Stimulated activated CD4-positive, alpha-beta T cell treated with anti-CD3 and anti-CD28 coated beads, Interleukin-12 subunit alpha, Interleukin-12 subunit beta, amount 100 ng/mL, for 4 hours (primary cell): ENCODE data around the gene UBN2.
"Not testable (repeated sequence)": the region's sequence is repeated elsewhere in the genome, so short reads cannot be mapped to it uniquely, and the experiment has no call there.

ENCODE experiments used
- DNase-seq: peaks from one replicate; pipeline ENCODE4 v3.0.0-alpha.2; 2020

The UBN2 gene

DNA sequence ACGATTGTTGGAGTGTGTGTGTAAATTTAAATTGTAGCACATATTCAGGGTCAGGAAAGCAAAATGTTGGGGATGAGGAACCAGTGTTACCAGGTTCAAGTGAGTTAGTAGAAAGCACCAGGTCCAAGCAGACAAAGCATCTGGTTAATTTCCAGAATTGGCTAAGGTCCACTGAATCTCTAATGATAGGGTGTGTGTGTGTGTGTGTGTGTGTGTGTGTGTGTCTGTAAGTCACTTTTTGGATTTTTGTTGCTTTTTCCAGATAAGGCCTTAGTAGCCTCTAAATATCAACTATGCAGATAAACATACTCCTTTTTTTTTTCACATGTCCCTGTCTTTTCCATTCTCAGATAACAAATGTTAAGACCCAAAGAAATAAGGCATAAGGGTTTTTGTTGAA is 73.5 kb downstream of the UBN2 start:
- no peak for DNase-seq

DNA sequence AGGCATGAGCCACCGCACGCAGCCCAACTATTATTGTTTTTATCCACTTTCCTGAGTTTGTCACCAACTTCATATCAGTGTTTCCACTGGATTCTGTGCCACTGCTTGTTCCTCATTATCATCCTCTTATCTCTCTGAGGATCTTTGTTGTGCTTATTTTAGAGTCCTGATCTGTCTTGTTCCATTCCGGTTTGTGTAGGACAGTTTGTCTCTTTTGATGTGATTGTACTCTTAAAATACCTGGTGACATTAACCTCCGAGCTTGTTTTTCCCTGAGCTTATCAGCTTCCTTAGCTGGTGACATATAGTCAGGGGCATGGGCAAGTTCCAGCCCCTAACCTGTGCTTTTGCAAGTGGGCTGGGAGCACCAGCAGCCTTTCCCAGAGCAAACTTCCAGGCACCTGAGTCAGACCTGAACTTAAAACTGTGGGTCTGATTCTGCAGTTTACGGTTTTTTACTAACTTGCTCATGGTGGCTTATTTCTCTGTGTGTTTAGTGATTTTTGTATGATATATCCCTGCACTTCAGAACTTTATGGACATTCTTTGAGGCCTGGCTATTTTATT is 87.0 kb downstream of the UBN2 start:
- no peak for DNase-seq

- DNase-seq: no peak
Observed at GRCh38 chr7:139321071-139321745, 90.2 kb downstream of the UBN2 start.

GRCh38 chr7:139324709-139325108 is 93.7 kb downstream of the UBN2 start:
- DNase-seq: not testable (repeated sequence)

DNA sequence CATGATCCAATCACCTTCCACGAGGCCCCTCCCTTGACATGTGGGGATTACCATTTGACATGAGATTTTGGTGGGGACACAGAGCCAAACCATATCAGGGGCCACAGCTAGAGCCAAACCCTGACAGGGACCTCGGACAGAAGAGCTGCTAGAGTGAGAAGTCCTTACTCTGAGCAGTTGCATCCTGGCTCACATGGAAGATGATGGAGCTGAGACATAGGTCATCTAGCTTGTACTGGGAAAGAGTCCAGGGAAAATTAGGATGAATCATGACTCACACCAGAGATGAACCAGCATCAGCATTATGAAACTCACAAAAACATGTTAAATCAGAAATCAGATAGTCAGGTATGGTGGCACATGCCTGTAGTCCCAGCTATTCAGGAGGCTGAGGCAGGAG is 97.3 kb downstream of the UBN2 start:
- no peak for DNase-seq

DNA sequence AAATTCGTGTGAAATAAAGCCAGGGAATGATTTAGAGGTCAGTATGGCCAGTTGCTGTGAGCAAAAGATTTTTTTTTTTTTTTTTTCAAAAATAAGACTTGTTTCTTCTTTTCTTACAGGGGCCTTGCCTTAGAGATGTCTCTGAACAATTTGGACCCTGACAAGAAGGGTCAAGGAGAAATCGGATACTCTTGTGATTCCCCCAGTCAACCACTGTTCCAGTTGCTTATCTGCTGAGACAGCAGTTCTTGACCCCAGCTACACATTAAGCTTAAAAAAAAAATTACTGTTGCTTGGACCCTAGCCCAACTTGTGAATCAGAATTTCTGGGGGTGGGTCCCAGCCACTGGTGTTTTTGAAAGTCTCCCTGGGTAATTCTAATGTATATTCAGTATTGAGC is 98.1 kb downstream of the UBN2 start:
- no peak for DNase-seq

- no peak for DNase-seq
Observed at GRCh38 chr7:139330333-139331030, 99.4 kb downstream of the UBN2 start.

- no peak for DNase-seq
Observed at GRCh38 chr7:139332697-139333359, 101.8 kb downstream of the UBN2 start.

- not testable (repeated sequence) for DNase-seq
Observed at GRCh38 chr7:139333443-139333842, 102.4 kb downstream of the UBN2 start.

DNA sequence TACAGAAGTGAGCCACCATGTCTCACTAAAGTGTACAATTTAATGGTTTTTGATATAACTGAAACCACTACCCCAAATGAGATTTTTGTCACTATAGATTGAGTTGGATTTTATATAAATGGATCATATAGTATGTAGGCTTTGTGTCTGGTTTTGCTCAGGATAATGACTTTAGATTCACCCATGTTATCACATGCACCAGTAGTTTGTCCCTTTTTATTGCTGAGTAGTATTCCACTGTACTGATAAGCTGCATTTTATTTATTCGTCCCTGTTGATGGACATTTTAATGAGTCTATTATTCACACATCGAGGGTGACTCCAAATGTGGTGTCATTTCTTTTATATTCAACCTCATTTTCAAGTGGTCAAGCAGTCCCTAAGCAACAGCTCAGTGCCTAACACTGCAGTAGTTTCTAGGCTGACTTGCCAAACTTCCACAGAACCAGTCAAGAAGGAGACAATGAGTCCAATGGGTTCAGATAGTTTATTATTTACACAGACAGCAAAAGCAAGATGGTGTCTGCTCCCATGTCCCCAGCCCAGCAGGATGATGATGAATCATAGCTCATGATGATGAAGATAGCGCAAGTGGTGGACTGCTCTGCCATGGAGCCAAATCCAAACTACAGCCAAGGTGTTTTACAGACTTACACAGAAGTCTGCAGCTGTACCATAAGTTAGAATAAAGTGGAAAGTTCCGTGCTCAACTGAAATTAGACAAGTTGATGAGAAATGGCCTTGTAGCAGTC is 103.5 kb downstream of the UBN2 start:
- DNase-seq: no peak

GRCh38 chr7:139339025-139339424 is 108.0 kb downstream of the UBN2 start:
- no peak for DNase-seq

DNA sequence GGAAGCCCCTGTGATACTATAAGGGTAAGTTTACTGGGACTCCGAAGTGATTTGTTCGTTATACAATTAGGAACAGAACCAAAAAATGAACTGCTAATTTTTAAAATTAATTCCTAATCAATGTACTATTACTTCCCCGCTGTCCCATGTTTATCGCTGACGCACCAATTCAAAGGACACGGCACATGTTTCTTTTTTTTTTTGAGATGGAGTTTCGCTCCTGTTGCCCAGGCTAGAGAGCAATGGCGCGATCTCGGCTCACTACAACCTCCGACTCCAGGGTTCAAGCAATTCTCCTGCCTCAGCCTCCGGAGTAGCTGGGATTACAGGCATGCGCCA is 108.6 kb downstream of the UBN2 start:
- no peak for DNase-seq

DNA sequence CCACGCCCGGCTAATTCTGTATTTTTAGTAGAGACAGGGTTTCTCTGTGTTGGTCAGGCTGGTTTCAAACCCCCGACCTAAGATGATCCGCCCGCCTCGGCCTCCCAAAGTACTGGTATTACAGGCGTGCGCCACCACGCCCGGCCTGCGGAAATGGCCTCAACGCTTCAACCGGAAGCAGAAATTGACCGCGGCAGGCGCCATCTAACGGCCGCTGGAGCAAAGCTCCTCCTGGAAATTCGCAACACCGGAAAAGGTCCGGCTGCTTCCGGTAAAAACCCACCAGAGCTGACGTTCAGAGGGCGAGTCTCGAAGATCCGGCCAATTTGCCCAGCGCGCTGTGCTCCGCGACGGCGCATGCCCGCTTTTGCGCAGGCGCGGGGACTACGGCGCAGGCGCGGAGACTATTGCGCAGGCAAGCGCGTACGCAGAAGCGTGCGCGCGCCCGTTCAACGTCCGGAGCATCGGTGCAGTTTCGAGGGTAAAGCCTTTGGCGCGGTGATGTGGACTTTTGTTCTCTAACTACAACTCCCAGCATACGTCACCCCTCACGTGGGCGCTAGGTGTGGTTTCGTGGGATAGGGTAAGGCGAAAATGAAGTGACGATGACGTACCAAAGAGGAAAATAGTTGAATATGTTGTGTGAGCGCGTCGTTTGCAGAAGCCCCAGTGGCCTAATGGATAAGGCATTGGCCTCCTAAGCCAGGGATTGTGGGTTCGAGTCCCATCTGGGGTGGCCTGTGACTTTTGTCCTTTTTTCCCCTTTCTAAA is 109.2 kb downstream of the UBN2 start:
- peak; percentile 94 for DNase-seq

DNA sequence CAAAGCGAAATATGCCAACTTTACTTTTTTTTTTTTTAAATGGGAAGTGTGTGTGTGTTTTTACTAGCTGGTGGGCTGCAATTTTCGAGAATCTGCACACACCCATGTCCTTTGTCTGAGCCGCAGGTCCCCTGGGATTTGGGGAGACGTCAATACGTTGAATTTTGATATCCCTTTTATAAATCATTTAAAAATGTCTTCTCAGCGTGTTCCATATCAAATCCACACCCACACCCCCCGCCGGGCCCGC is 109.7 kb downstream of the UBN2 start:
- no peak for DNase-seq

DNA sequence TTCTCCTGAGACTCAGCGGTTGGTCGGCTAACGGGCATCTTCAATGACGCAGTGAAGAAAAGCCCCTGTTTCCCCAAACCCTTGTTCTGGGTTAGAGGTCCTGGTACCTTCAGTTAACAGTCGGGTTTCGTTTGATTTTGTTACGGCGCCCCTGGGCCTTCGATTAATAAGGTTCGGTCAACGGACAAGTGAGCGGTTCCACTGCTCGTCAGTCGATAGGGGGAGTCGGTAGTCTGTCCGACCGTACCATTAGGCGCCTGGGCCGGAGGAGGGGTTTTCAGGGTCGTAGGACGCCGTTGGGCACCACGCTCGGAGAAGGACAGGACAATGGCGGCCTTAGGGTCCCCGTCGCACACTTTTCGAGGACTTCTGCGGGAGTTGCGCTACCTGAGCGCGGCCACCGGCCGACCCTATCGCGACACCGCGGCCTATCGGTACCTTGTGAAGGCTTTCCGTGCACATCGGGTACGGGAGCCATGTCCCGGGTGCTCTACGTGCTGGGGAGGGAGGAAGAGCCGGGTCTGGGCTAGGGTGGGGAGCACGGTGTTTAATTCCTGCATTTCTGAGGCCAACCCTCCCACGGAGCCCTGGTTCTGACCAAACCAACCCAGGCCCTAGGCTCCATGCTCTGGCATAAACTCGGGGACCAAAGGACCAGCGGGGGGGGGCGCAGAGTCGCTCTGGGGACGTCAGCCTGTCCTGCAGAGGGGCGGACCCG is 110.2 kb downstream of the UBN2 start, which contains the start of gene FMC1:
Gene FMC1 (plus strand): TSS at position 280 of the 718 bp plus-strand sequence. CDS start 48 bp downstream, at position 328.
- DNase-seq: peak; percentile 75

GRCh38 chr7:139341776-139342226 is 110.8 kb downstream of the UBN2 start:
- no peak for DNase-seq

GRCh38 chr7:139345042-139345441 is 114.0 kb downstream of the UBN2 start:
- DNase-seq: no peak

DNA sequence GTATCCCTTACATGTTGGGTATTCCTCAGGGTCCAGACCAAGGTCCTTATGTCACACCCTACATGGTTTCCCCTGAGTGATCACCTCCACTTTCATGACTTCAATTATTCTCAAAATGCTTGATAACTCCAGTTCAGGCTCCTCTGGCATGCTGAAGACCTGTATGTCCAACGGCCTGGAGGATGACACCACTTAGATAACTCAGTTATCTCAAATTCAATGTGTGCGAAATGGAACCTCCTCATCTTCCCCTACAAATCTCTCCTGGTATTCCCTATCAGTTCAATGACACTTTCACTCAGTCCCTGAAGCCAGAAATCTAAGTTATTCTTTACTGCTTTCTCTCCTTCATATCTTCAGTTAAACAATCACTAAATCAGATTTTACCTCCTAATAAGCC is 120.0 kb downstream of the UBN2 start:
- no peak for DNase-seq

DNA sequence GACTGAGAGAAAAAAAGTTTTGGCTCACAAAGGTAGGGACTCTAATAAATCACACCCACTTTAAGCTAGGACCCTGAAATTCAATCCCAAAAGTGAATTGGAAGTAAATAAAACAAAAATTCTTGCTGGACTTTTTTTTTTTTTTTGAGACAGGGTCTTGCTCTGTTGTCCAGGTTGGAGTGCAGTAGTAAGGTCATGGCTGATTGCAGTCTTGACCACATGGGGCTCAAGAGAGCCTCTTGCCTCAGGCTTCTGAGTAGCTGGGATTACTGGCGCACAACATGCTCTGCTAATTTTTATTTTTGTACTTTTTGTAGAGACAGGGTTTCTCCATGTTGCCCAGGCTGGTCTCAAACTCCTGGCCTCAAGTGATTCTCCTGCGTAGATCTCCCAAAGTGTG is 123.7 kb downstream of the UBN2 start:
- DNase-seq: no peak

- DNase-seq: no peak
Observed at GRCh38 chr7:139355320-139355719, 124.3 kb downstream of the UBN2 start.
